ENCODE data around the gene GALNT2.

DNA sequence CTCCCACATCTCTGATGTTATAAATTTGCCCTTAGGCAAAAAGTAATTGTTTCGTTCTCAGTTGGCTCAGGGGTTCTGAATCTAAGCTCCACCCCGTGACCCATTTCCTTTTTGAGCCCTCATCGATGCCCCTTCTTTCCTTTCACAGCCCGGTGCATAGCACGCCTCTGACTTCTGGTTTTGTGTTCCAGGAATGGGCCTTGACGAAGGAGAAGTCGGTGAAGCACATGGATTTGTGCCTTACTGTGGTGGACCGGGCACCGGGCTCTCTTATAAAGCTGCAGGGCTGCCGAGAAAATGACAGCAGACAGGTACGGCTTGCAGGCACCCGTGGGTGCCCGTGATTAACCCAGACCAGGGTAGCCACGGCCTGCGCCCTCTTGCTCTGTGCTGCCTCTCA is 207.2 kb downstream of the GALNT2 start:
- TF ChIP-seq, protein P1, sequence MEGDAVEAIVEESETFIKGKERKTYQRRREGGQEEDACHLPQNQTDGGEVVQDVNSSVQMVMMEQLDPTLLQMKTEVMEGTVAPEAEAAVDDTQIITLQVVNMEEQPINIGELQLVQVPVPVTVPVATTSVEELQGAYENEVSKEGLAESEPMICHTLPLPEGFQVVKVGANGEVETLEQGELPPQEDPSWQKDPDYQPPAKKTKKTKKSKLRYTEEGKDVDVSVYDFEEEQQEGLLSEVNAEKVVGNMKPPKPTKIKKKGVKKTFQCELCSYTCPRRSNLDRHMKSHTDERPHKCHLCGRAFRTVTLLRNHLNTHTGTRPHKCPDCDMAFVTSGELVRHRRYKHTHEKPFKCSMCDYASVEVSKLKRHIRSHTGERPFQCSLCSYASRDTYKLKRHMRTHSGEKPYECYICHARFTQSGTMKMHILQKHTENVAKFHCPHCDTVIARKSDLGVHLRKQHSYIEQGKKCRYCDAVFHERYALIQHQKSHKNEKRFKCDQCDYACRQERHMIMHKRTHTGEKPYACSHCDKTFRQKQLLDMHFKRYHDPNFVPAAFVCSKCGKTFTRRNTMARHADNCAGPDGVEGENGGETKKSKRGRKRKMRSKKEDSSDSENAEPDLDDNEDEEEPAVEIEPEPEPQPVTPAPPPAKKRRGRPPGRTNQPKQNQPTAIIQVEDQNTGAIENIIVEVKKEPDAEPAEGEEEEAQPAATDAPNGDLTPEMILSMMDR (IDR thresholded peaks at IDR 0.05; ENCODE audit: low read depth, low read length, missing input control) = no peak
- TF ChIP-seq, protein P2, sequence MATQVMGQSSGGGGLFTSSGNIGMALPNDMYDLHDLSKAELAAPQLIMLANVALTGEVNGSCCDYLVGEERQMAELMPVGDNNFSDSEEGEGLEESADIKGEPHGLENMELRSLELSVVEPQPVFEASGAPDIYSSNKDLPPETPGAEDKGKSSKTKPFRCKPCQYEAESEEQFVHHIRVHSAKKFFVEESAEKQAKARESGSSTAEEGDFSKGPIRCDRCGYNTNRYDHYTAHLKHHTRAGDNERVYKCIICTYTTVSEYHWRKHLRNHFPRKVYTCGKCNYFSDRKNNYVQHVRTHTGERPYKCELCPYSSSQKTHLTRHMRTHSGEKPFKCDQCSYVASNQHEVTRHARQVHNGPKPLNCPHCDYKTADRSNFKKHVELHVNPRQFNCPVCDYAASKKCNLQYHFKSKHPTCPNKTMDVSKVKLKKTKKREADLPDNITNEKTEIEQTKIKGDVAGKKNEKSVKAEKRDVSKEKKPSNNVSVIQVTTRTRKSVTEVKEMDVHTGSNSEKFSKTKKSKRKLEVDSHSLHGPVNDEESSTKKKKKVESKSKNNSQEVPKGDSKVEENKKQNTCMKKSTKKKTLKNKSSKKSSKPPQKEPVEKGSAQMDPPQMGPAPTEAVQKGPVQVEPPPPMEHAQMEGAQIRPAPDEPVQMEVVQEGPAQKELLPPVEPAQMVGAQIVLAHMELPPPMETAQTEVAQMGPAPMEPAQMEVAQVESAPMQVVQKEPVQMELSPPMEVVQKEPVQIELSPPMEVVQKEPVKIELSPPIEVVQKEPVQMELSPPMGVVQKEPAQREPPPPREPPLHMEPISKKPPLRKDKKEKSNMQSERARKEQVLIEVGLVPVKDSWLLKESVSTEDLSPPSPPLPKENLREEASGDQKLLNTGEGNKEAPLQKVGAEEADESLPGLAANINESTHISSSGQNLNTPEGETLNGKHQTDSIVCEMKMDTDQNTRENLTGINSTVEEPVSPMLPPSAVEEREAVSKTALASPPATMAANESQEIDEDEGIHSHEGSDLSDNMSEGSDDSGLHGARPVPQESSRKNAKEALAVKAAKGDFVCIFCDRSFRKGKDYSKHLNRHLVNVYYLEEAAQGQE (IDR thresholded peaks at IDR 0.05) = no peak
- no peak for TF ChIP-seq RXRA (IDR thresholded peaks at IDR 0.05)
